IPS DF 4.7 (cell line): Measurements from ENCODE around the gene TPRG1L.
"Not testable (repeated sequence)": the region's sequence is repeated elsewhere in the genome, so short reads cannot be mapped to it uniquely, and the experiment has no call there.

Experiments used
- DNase-seq: peaks from one replicate; pipeline ENCODE4 v3.0.0-alpha.2; 2013; ENCODE audit warnings: low spot score; ENCODE audit errors: extremely low read depth

The TPRG1L gene

DNA sequence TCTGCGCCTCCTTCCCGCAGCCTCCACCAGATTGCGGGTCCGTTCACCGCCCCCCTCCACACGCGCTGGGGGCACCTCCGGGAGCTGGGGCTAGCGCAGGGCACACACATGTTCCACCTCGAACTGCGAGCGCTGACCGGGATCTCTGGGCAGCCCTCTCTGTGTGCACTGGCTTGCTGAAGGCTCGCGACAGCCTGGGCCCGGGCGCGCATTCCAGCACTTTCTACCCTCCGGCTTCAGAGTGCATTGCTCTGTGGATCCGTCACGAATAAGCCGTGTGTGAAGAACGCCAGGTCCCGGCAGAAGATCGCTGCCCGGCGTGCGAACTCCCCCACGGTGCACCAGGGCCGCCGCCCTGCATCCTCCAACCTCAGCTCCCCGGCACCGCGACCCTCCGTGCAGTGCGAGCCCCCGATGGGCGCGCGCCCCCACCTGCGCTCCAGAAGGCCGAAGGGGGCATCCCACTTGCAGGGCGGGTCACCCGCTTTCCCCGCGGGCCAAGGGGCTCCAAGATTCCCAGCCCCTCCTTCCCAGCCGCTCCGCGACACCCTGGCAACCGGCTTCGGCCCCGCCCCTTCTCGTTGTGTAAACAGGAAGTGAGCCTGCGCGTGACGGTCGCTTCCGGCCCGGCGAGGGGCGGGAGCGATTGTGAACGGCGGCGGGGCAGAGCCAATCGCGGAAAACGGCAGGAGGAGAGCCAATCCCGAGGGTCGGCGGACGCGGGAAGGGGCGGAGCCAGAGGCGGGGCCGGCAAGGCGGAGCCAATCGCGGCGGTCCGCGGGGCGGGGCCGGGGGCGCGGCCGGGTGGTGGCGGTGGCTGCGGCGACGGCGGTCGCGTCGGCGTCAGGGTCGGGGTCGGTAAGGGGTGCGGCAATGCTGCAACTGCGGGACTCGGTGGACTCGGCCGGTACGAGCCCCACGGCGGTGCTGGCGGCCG, at the start of gene TPRG1L:
Gene TPRG1L (plus strand): TSS at position 816 of the 937 bp plus-strand sequence. CDS start 58 bp downstream, at position 874.
- DNase-seq, result no peak

DNA sequence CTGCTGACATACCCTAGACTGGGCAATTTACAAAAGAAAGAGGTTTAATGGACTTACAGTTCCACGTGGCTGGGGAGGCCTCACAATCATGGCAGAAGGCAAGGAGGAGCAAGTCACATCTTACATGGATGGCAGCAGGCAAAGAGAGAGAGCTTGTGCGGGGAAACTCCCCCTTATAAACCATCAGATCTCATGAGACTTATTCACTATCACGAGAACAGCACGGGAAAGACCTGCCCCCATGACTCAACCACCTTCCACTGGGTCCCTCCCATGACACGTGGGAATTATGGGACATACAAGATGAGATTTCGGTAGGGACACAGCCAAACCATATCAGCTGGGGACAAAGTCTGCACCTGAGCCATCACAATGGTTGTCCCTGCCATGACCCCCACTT, 49.3 kb upstream of the TPRG1L start:
- not testable (repeated sequence) for DNase-seq

DNA sequence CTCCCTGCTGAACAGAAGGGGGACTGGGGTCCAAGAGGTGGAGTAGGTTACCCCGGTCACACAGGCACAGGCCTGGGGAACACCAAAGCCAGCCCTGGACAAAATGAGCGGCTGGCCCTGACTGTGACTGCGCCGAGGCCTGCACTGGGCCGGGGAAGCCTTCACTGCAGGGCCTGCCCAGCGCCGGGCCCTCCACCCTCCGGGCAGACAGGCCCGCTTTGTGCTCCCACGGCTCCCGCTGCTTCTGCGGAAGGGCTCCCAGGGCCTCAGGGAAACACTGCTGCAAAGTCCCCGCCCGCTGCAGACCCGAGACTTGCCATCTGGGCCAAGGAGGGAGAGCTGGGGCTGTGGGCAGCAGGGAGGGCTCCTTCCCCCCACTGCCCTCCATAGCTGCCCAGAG, 48.8 kb upstream of the TPRG1L start:
- no peak for DNase-seq

DNA sequence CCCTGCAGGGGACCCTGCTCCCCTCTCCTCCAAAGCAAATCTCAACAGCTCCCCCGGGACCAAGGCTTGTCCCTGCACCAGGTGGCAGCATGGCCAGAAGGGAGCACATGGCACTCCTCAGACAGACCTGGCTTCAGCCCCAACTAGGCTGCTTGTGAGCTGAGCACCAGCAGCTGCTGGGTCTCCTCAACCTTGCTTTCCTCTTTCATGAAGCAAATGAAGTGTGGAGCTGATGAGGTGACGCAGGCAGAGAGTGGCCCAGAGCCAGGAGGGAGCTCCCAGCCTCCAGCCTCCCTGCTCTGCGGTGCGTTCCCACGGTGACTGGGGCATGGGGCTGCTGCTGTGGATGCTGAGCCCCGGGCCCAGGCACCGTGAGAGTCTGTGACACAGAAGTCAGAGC, 47.5 kb upstream of the TPRG1L start:
- DNase-seq, result no peak

DNA sequence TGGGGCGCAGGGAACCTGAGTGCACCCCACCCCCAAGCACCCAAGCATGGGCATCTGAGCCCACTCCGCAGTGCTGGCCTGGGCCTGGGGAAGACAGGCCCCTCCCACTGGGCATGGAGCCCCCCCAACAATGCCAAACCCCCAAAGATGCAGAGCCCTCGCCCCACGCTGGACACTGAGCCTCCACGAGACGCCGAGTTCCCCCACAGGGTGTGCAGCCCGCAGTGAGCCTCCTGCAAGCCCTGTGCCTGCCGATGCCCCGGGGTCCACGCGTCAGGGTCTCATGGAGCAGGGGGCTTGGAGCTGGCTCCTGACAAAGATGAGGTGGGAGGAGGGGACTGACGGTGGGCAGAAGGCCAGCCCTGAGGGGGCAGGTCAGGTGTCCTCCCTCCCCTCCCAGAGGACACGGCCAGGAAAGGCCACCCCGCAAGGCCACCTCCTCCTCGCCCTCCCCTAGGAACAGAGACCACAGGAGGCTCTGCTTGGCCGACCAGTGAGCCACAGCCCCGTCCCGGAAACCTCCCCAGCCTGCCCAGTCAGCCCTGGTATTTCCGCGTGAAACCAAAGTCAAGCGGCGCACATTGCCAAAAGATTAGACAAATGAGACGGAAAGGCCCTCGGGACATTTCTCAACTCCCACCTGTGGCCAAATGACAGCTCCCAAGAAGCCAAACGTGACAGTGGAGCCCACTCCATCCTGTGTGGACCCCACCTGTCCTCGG, 46.9 kb upstream of the TPRG1L start:
- no peak for DNase-seq

DNA sequence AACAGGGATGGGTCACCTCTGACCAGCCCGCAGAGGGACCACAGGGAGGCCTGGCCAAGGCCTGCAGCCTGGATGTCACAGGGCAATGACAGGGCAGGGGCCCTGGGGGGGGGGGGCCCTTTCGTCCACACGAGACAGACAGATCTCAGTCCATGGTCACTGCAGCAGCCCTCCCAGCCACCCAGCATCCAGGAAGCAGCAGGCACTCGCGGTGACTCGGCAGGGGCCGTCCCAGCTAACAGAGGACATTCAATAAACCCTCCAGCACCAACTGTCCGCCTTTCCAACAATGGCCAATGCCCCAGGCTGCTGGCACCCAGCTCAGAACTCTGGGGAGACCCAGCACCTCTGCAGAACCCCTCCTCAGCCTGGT, 46.4 kb upstream of the TPRG1L start:
- no peak for DNase-seq

DNA sequence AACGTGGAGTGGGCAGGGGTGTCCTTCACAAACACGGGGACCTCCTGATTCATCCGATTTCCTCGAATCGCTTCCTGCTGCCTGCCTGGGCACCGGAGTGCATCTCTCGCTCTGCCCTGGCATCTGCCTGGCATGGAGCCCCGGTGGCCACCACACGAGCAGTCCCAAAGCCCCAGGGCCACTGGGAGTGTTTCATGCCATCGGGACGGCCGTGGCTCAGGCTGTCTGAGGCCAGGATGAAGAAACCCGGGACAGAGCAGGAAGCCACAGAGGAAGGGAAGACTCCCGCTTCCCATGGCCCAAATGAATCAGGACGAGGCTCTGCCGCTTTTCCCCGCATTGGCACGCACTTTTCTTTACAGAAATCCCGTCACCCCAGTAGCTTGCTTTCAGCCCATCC, 45.9 kb upstream of the TPRG1L start:
- no peak for DNase-seq

DNA sequence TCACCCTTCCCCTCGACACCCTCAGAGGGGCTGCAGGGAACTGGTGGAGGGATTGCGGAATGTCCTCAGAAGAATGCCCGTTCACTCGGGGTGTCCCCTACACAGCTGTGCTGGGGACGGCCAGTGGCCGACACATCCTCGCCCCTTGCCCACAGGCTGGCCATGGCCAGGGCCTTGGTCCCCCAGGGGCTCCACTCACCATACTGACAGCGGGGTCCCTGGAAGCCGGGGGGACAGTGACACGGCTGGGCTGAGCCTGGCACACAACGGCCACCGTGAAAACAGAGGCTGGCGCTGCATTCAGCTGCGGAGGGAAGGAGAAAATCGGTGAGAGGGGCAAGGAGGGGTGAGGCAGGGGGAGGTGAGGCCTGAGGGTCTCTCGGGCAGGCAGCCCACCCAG, 45.2 kb upstream of the TPRG1L start:
- DNase-seq, result no peak

DNA sequence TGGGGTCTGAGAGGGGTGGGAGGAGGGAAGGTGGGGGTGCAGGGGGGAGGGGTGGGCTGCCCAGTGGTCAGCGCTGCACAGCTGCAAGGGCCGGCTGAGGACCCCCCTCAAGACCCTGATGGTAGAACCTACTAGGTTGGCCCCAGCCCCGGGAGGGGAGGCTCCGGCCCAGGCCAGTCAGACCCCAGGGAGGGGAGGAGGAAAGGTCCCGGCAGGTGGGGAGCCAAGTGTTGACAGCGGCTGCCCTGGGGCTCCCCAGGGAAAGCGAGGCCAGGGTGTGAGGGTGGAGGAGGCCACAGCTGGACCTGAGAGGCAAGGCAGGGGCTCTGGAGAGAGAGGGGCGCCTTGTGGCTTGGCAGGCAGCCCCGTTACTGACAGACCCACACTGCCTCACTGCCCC, 44.6 kb upstream of the TPRG1L start:
- no peak for DNase-seq

DNA sequence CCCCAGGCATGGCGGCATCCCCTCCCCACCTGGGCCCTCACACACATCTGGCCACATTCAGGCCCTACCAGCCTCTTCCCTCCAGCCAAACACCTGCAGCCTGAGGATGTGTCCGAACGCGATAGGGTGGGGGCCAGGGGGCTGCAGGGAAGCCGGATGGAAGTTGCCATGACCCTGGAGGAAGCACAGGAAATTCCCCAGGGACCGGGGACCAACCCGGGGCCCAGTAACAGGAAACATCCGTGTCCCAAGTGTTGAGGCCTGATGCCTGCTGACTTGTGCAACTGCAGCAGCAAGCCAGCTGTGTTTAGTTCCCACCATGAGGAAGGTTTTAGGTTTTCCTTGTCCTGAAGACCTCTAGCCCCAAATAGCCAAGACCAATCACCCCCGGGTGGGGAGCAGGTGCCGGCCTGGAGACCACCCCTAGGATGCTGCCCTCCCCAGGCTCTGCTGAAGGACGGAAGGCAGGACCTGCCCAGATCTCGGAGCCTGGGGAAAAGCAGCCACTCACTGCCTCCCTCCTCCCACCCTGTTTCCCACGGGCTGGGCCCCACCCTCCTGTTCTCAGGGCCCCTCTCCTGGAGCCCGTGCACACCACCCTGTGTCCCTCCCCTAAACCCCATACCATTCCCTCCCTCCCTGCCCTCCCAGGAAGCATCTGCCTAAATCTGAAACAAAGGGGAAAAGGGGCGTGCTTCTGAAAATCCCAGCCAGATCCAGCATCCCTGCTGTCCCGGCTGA, 43.3 kb upstream of the TPRG1L start:
- DNase-seq, result no peak

DNA sequence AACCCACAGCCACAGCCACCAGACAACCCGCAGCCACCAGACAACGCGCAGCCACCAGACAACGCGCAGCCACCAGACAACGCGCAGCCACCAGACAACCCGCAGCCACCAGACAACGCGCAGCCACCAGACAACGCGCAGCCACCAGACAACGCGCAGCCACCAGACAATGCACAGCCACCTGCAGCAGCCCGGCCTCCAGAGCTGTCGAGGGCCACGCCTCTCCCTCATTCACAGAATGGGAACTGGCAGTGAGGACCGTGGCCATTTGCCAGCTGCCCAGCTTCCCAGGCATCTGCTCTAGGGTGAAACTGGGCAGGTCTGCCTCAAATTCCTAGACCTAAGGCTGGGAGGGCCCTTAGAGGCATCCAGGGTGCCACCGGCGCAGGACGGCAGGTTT, 41.1 kb upstream of the TPRG1L start:
- not testable (repeated sequence) for DNase-seq

DNA sequence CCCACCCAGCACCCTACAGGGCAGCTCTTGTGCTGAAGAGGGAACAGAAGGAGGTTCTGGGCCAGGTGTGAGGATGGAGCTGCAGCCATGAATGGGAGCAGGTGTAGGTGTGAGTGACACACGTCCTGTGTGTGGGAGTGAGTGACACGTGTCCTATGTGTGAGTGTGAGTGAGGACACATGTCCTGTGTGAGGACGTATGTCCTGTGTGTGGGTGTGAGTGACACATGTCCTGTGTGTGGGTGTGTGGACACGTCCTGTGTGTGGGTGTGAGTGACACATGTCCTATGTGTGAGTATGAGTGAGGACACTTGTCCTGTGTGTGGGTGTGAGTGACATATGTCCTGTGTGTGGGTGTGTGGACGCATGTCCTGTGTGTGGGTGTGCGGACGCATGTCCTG, 39.9 kb upstream of the TPRG1L start:
- DNase-seq, result no peak

DNA sequence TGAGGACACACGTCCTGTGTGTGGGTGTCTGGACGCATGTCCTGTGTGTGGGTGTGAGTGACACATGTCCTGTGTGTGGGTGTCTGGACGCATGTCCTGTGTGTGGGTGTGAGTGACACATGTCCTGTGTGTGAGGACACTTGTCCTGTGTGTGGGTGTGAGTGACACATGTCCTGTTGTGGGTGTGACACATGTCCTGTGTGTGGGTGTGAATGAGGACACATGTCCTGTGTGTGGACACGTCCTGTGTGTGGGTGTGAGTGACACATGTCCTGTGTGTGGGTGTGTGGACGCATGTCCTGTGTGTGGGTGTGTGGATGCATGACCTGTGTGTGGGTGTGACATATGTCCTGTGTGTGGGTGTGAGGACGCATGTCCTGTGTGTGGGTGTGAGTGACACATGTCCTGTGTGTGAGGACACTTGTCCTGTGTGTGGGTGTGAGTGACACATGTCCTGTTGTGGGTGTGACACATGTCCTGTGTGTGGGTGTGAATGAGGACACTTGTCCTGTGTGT, 39.4 kb upstream of the TPRG1L start:
- DNase-seq, result not testable (repeated sequence)

DNA sequence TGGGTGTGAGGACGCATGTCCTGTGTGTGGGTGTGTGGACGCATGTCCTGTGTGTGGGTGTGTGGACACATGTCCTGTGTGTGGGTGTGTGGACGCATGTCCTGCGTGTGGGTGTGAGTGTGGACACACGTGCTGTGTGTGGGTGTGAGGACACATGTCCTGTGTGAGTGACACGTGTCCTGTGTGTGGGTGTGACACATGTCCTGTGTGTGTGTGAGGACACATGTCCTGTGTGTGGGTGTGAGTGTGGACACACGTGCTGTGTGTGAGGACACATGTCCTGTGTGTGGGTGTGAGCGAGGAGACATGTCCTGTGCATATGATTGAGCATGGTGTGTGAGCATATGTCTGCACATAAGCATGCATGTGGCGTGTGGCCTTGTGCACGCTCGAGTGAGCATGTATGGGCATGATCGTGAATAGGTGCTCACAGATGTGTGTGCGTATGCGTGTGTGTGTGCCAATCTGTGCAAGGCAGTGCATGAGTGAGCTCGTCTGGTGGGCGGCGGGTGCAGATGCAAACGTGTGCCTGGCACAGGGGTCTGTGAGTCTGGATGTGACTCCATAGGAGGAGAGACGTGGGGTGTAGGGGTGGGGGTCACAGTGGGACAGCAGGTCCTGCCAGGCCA, 38.8 kb upstream of the TPRG1L start:
- DNase-seq, result no peak

DNA sequence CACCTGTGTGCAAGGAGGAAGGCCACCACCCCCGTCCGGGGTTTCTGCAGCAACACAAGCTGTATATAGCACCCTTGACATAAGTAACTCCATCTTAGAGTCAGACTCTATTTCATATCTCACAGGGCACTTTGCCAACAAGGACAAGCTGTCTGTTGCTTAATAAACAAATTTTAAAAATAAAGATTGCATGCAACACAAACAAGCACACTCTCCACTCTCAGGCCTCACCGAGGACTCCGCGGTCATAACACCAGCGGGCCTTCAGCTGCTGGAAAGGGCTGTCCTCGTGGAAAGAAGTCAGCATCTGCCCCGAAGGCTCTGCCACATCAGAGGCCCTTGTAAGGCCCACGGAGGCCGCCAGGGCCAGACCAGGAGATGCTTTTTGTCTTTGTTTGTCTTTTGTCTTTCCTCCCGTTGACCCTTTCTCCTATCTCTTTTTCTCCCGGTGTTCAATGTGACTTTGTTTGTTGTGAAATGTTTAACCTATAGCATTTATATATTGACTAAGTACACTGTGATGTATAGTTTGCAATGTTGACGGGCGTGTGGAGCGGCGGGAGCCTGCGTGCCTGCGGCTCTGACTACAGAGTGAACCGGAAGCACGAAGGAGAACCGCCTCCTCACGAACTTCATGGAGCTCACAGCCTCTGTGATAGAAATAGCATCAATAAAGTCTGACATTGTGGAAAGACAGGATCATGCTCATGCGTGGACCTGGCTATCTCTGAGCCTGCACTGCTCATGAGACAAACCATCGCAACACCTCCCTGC, 37.6 kb upstream of the TPRG1L start:
- DNase-seq, result no peak

DNA sequence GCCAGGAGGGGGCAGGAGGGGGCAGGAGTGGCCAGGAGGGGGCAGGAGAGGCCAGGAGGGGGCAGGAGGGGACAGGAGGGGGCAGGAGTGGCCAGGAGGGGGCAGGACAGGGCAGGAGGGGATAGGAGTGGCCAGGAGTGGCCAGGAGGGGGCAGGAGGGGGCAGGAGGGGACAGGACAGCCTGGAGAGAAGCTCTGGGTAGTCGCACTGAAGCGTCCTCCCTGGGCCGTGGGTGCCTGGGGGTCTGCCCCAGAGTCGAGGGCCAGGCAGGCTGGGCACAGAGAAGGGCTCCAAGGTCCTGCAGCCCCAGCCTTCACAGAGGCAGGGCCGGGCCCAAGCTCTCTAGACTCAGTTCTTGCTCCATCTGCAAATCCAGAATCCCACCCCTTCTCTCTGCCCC, 36.4 kb upstream of the TPRG1L start:
- no peak for DNase-seq

DNA sequence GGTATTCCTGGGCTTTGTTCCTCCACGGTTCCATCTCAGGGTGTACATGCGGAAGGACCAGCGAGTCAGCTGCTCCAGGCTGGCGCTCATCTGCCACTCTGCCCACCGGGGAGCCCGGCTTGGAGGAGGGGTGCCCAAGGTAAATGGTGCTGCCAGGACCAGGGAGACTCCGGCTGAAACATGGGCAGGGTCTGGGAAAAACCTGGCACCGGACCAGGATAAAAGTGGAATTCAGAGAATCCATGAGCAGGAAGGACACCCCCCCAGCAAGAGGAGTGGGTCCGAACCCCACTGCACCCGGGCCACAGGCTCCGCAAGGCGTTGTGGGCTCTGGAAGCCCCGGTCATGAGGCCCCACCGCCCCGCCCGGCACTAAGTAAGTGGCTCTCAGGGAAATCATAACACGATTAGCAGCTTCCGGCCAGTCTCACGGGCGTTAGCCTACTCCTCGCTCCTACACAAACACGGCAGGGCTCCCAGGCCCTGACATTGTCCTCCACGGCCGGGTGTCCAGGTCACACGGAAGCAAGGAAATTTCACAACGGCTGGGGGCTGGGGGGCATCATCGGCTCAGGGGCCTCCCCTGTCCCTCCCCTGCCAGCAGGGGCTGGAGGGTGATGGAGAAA, 34.6 kb upstream of the TPRG1L start:
- no peak for DNase-seq

DNA sequence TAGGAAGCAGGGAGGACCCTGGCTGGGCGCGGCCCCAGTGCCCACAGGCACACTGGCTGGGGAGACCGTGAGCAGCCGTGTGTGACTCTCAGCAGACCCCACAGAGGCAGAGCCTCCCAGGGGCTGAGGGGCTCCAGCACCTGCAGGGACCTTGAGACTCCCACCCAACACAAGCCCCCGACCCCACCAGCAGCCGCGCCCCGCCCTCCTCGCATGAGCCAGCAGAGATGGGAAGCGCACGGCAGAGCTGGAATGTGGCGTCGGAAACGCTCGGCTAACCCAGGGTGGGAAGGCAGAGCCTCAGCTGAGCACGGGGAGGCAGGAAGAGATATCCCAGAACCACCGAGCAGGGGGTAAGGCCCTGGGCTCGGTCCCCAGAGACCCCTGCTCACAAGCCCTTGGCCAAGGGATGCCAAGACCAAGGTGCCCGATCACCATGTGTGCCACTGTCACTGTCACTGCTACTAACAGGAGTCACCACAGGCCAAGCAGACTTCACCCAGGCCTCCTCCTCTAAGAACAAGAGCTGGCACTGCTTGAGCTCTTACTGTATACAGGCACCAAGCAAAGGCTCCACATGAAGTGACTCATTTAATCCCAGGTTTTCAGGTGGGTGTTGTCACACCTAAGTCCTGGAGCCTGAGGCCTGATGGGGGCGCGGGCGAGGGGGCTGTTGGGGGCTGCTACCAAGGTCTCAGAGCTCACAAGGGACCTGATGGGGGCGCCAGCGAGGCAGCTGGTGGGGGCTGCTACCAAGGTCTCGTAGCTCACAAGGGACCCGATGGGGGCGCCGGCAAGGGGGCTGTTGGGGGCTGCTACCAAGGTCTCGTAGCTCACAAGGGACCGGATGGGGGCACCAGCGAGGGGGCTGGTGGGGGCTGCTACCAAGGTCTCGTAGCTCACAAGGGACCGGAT, 33.6 kb upstream of the TPRG1L start:
- no peak for DNase-seq

DNA sequence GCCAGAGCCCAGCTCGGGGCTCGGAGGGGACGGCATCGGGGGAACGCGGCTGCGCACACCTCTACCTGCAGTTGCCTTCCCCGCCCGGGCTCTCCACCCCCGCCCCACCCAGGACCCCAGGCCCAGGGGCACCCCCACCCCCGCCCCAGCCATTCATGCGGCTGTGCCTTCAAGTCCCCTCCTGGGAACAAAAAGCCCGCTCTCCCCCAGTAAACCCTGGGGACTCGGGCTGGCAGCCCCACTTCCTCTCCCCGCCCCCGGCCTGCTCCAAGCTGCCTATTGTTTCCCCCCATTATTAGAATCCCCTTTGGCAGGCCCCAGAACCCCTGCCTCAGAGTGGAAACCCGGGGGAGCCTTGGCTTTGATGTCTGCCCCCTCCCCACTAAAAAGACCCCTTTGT, 31.5 kb upstream of the TPRG1L start:
- DNase-seq, result no peak
